ENCODE results near the gene AARSD1.

DNA sequence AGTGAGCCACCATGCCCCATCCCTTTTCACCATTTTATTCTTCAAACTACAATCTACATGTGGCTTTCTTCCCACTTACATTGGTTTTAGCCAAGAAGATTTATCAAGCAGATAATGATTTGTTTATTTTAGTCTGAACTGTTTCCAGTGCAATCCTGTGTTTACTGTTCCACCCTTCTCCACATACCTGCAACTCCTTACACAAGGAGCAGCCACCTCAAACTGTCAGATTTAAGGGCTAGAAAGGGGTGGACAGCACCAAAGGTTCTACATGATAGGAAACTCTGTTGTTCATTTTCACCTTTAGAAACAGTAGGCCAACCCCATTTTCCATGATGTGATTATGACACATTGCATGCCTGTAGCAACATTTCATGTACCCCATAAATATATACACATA, 18.0 kb upstream of the AARSD1 start:
- TF ChIP-seq CTCF (IDR thresholded peaks at IDR 0.05) (no peak), EZH2 (IDR thresholded peaks at IDR 0.05; ENCODE audit: borderline replicate concordance, insufficient read depth, low read depth, low read length, poor library complexity, severe bottlenecking) (no peak)

All from B cell (primary cell).